Stimulated activated CD8-positive, alpha-beta memory T cell treated with anti-CD3 and anti-CD28 coated beads, Interleukin-15, amount 100 ng/mL, for 24 hours (primary cell): ENCODE data around the gene AGBL5.
A peak's percentile ranks its signal among the peaks of the same experiment; 100 is the strongest.
"Not testable (repeated sequence)": the region's sequence is repeated elsewhere in the genome, so short reads cannot be mapped to it uniquely, and the experiment has no call there.

Source experiments
- DNase-seq: peaks from one replicate; pipeline ENCODE4 v3.0.0-alpha.2; 2020; ENCODE audit warnings: low read depth

The AGBL5 gene

DNA sequence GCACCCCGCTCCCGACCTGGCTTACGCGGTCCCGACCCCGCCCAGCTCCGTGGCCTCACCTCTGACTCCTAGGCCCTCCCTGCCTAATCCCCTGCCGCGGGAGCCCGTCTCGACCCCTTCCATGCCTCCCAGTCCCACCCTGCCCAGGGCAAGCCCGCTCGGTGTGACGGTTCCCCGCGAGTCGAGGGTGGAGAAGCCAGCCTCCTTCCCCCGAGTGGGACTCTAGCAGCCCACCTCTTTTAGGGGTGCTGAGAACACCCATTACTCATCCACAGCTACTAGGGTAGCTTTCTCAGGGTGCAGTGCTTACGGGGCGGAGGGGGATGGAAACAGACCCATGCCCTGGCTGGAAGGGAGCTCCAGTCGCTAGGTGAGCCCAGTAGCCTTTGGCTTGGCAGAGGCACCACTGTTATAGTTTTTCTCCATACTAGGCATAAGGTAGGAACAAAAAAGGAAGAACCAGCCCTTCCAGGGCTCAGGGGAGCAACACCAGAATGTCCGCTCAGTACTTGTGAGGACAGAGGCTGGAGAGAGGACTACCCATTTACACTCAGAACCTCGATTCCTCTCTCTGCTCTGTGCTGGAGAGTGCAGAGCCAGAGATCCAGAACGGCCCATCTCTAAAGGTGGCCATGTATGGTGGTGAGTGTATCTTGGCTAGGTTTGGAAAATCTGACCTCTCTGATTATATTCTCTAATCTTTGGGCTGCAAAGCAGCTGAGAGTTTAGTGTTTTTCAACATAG is 606 bp downstream of the AGBL5 start:
- DNase-seq = no peak

DNA sequence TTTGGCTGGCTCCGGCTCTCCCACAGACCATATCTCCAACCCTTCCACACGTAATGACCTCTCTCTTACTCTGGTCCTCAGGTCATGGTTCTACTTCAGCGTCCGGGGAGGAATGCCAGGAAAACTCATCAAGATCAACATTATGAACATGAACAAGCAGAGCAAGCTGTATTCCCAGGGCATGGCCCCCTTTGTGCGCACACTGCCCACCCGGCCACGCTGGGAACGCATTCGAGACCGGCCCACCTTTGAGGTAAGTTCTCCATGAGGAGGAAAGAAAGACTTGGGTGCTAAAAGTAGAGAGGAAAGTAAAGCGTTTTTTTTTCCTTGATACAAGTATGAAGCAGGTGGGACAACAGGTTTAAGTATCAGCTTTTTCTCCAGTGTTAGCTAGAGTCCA is 1.9 kb downstream of the AGBL5 start:
- no peak for DNase-seq

DNA sequence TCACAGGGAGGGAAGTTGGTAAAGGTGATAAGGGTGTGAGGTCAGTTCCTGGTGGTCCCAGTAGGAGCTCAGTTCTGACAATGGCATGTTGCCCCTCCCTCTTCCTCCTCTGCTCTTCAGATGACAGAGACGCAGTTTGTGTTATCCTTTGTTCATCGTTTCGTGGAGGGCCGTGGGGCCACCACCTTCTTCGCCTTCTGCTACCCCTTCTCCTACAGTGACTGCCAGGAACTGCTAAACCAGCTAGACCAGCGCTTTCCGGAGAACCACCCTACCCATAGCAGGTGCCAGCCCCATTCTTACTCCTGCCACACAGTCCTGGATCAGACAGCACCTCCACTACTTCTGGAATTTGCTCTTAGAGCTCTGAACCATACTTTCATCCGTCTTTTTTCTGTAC is 2.3 kb downstream of the AGBL5 start:
- DNase-seq = no peak

DNA sequence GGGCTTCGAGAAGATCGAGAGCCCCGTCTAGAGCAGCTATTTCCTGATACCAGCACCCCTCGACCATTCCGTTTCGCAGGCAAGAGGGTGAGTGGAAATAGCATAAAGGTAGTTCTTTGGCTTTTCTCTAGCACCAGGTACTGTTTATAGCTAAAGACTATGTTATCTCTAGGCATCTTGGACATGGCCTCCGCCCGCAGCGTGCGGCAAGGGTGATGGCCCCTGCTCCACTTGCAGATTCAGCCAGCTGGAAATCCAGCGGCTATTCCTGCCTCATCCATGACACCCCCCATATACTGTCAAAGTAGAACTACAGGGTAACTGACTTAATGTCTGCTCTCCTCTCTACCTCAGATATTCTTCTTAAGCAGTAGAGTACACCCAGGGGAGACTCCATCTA is 3.3 kb downstream of the AGBL5 start:
- no peak for DNase-seq

DNA sequence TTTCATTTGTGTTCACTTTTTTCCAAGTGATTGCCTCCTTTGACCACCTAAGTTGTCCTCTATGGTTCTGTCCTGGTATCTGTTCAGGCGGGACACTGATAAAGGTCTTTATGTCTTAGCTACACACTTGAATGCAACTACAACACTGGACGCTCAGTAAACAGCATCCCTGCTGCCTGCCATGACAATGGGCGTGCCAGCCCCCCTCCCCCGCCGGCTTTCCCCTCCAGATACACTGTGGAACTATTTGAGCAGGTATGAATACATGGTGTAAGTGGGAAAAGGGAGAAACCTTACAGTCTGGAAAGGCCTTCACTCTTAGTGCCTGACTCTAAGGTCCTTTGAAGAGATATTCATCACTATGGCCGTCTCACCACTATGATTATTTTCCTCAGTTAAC is 5.7 kb downstream of the AGBL5 start:
- DNase-seq = no peak

DNA sequence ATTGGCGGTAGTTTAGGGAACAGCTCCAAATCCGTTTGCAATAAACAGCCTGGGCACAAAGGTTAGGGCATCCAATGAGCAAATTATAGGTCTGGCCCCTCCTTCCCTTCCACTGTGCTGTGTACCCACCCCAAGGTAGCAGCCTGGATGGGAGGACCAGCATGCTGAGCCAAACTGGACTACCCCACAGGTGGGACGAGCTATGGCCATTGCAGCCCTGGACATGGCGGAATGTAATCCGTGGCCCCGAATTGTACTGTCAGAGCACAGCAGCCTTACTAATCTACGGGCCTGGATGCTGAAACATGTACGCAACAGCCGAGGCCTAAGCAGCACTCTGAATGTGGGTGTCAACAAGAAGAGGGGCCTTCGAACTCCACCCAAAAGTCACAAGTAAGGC is 6.7 kb downstream of the AGBL5 start:
- no peak for DNase-seq

DNA sequence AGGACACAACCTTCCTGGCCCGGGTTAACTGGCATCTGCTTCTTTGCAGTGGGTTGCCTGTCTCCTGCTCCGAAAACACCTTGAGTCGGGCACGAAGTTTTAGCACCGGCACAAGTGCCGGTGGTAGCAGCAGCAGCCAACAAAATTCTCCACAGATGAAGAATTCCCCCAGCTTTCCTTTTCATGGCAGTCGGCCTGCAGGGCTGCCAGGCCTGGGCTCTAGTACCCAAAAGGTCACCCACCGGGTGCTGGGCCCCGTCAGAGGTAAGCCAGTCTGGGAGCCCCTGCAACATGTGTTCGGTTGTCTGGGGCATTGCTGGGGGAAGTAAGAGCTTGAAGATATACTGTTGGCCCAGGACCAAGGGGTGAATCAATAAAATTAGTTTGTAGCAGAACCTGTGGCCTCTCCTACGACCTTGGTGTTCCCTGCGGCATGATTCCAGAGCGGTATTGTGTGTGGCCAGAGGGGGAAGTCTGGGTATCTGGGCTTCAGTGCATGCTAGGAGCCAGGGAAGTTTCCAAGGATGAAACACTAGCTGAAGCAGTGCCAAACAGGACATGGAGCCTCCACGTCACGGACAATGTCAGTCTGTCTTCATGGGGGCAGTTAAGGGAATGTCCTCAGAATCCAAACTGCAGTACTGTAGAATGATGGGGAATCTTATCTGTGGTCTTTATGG is 7.8 kb downstream of the AGBL5 start:
- no peak for DNase-seq

DNA sequence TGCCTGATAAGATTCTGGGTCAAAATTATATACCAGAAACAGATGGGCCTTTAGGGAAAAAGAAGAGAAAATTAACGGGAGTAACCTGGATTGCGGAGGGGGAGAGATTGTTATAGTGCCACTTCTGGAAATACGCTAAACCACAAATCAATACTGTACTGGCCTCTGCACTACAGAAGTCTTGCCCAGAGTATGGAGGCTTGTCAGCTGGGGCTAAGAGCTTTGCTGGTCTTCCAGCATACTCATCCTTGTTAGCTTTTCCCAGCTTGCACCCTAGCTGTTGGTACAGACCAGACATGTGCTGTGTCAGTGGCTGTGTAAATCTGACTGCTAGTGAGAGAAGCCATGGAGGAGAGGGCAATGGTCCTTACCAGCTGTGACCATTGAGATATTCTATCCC is 8.9 kb downstream of the AGBL5 start:
- no peak for DNase-seq

DNA sequence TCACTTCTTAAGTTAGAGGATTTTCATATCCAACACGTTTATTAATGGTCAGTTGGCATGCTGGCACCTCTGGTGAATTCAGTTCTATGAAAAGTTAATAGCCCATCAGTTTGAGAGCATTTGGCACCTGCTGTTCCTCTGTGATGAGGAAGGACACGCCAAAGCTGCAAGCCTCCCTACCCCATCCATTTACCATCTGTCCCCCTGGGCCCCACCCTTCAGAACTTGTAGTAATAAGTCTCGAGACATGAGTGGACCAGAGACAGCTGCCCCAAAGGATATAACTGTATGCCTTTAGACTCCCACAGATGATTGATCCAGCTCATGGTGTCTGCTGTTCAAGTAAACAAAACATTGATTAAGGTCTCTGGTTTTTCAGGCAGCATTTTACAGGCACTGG is 13.7 kb downstream of the AGBL5 start:
- DNase-seq = no peak

DNA sequence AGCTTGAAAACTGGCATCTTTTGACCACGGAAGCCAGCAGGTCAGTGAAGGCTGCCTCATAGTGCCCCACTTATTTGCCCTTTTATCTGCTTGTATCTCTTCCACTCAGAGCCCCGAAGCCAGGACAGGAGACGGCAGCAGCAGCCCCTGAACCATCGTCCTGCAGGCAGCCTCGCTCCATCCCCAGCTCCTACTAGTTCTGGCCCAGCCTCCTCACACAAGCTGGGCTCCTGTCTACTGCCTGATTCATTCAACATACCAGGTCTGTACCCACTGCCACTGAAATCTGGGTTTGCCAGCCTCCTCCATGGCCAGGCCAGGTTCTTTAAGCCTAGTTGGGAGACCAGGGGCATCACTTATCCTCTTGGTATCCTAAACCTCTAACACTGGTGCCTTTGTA is 15.9 kb downstream of the AGBL5 start:
- no peak for DNase-seq

DNA sequence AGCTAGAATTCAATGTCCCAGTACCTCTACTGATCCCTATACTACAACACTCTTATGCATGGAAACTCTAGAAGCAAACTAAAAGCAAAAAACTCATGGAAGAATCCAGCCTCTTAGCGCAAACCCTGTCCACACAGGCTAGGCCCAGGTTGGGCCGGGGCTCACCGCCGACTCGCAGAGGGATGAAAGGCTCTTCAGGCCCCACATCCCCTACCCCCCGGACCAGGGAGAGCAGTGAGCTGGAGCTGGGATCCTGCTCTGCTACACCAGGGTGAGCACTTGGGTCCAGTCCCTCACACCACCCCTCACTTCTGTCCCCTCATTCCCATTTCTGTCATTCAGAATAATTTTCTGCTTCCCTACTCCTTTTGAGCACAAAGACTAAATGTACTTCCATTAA is 18.0 kb downstream of the AGBL5 start:
- DNase-seq = no peak

DNA sequence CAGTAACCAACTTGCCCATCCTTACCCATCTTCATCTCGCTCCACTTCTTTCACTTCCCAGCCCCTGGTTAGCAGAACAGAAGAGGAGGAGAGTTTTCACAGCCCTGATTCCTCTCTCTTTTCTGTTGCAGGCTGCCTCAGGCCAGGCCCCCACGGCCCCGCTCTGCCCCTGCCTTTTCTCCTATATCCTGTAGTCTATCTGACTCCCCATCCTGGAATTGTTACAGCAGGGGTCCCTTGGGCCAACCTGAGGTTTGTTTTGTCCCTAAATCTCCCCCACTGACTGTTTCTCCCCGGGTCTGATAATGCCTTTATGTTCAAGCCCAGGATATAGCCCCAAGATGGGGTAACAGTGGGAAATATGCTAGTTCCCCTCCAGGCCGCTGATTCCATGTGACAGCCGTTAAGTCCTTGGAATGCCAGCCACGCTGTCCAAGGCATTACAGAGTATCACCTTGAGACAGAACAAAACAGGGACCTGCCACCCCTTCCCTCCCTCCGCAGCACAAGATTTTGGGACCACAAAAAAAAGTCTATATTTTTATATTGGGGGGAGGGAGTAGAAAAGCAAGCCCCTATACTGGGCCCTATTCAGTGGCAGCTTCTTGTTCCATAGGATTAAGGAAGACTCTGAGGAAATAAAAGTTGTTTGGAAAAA is 18.6 kb downstream of the AGBL5 start:
- no peak for DNase-seq

DNA sequence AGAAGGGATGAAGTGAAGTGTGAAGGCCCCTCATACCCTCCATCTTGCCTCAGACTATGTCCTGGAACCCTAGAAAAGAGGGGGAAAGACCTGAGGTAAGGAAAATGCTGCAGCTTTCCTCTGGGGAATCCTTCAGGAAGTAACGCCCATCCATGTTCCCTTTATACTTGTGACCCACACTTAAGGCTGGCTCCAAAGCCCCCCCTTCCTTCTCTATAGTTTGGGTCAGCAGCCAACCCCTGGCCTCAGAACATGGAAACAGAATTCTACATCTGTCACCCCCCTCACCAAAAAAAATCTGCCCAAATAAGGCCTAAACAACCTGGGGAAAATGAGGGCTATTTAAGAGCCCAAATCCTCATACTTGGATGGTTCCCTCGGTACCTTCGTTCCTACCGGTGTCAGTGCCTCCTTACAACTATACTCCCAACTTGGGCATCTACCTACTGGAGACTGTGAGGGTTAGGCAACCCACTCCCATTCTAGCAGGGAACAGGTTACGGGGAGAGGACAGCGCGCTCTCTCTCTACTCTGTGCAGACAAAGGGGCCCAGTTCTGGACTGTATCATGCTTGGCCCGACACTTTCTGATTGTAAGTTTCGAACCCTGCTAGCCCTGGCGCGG is 19.3 kb downstream of the AGBL5 start:
- no peak for DNase-seq

DNA sequence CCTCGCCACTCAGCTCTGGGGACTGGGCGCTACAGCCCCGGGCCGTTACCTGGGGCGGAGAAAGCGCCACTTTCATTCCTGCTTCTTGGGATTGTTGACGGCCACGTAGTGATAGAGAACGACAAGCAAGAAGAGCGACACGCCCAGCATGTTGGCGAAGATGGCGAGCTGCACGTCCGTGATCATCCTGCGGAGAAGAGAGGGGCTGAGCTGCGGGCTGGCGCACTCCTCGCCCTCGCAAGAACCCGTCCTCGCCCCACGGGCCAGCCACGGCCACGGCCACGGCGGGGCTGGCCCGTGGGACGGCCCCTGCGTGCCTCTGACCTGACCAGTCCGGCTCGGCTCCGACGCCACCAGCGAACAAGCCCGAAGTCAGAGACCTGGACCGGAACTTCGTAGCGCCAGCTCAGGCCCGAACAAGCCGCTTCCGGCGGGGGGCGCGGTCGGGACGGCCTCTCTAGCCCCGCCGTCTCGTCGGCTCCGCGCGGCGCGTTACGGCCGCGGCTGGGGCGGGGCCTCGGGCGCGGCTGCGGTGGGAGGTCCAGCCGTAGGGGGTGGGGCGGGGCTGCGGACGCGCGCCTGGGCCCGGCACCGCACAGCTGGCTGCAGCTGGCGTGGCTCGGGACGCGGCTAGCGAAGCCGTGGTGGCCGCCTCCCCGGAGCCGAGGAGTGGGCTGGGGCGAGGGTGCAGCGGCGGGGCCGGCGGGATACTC is 20.0 kb downstream of the AGBL5 start, which contains the start of gene OST4:
Gene OST4 (minus strand): TSS at position 378 of the 713 bp plus-strand sequence.
- DNase-seq = peak; percentile 87

DNA sequence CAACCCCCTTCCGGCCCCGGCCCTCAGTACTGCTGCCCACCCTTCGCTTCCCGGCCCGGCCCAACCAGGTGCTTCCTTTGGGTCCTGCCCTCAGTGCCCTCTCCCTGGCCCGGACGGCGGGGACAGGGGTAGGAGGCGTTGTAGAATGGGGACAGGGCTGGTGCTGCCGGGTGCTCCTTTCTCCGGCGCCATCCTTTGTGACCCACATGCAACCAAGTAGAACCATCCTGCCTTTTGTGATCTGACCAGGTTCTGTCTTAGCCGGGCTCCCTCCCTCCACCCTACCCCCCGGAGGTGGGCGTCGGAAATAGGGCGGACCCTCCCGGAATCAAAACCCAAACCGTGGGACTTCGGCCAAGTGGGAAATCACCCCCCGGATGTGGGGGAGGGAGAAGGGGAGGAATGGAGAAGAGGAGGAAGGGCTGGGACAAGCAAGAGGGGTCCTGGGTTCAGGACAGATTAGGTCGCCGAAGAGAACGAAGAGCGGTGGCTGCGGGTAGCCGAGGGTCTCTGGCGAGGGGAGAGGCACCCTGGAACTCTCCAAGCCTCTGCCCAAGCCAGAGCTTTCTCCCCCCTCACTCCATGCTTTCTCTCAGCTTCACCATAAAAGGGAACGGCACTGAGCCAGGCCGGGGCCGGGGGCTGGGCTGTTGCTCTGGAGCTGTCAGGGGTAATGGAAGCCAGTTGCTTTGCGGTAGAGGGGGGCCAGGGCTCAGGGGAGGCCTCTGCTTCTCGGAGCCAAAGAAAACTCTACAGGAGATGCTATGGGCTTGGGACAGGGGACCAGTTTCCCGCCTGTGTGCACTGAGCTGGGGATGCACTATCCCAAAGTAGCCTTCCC is 20.7 kb downstream of the AGBL5 start:
- DNase-seq = no peak

DNA sequence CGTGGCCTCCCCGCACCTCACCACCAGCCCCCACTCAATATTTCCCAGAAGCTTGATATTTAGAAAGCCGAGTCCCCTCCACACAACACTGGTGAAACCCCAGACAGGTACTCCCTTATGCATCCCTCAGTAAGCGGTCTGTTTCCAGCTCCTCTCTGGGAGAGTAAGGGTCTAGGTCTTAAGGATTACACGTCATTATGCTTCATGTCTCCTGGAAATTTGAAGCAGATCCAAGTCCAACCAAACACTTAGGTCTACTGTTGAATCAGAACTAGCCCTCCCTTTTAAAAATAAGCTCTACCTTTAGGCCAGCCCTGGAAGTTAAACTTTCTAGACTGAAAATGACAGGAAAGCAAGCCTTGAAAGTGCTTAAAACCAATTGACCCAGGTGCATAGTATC is 21.5 kb downstream of the AGBL5 start:
- no peak for DNase-seq

DNA sequence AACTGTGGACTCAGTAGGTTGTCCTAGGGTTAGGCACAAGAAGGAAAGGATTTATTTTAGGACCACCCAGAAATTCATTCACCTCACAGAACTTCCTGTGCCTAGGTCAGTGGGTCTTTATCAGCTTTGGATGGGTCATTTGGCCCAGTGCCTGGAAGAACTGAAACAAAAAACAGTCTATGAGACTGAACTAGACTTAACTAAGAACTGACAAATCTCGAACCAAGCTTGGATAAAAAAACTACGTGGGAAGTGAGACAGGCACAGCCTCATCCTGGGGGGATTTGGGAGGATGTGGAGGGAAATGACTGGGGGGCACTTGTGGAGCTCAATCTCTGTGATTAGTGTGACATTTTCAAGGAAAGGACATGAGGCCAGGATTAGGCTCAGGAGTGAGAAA is 22.3 kb downstream of the AGBL5 start:
- DNase-seq = no peak

DNA sequence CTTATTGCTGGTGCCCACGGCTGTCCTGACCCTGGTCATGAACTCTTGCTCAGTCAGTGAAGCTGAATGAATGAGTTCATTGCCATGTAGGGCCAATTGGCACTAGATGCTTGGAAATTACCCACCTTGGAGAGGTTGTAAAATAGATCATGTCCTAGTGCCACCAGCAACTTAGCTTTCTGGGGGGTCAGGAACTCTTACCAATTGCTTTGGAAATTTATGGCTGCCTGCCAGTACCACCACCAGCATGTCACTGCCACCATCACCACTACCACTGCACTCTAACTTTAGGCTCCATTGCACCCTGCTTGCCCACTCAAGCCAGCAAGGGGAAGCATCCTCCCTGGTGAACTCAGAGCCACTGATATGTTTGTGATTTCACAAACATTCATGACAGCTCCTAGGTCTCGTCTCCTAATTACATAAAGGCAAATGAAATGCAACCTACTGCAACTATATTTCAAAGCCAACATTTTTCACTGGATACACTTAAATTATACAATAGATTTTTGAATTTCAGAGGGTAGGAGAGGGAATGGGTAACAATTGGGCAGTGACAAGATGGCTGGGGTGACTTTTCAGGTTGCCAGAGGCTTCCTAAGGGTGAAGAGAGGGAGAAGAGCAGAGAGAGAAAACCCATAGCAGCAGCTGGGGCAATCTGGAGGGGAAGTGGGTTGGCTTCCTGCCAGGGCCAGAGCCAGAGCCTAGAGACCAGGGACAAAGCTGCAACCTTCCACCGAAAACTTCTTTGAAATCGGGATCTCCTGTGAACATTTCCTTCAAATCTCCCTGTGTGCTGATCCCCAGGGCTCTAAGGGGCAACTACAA is 23.5 kb downstream of the AGBL5 start:
- no peak for DNase-seq

DNA sequence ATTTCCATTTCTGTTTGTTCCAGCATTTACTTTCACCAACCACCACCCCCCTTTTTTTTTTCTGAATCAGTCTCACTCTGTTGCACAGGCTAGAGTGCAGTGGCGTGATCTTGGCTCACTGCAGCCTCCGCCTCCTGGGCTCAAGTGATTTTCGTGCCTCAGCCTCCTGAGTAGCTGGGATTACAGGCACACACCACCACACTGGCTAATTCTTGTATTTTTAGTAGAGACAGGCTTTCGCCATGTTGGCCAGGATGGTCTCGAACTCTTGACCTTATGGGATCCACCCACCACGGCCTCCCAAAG is 24.1 kb downstream of the AGBL5 start:
- not testable (repeated sequence) for DNase-seq

DNA sequence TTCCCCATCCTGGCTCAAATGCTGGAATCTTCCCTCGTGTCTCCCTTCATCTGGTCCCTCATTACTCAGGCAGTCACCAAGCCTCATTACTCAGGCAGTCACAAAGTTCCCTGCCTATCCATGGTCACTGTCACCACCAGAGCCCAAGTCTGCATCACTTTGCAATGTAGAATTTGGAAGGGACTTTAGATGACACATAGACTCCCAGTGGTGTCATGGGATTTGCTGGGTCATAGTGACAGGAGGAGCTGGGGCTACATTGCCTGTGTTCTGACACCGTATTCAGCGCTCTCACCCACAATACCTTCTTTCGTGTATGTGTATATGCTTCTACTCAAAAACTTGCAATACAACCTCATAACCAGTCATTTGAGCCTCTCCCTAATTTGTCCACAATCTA is 24.9 kb downstream of the AGBL5 start:
- no peak for DNase-seq

DNA sequence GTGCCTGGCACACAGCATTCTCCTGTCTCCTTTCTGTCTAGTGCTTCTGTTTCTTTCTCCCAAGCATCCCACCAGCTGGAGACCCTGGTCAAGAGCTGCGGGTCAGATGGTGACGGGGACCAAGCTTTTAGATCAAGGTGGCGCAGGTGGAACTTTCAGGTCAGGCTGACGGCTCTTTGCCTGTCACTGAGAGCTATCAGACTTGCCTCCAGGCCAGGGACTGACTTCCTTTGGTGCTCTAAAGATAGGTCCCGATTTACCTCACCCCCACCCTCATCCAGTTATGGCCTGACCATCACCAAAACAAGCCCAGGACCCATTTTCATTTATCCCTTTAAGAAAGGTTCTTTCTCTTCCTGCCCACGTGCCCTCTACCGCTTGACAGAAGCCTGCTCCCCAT is 25.8 kb downstream of the AGBL5 start:
- no peak for DNase-seq
